HepG2 (cell line): Measurements from ENCODE around the gene CSTF1. TPM values are rescaled to one million over a fixed set of nuclear protein-coding genes. Genes with fewer than 3 reads are reported as not detected.

Source experiments
- DNMT1 ChIP-seq: sonication (generic); formaldehyde crosslinking; IDR thresholded peaks from 2 replicates; pipeline ENCODE4 v1.5.1; 2020; ENCODE audit warnings: mild to moderate bottlenecking, missing genetic modification reagents
- ESRRA ChIP-seq: sonication (generic); formaldehyde crosslinking; IDR thresholded peaks from 2 replicates; pipeline ENCODE4 v1.5.1; 2020; ENCODE audit warnings: mild to moderate bottlenecking, low read depth, missing genetic modification reagents
- FOXK2 ChIP-seq: fragments of 450-650 bp; IDR thresholded peaks from 2 replicates; pipeline ENCODE4 v1.6.1; 2016
- HNRNPLL ChIP-seq: fragments of 200-400 bp; formaldehyde crosslinking; IDR thresholded peaks from 2 replicates; pipeline ENCODE4 v1.6.1; 2017; ENCODE audit warnings: mild to moderate bottlenecking, low read depth, low read length; ENCODE audit not compliant: poor library complexity, severe bottlenecking
- IRF1 ChIP-seq: sonication (generic); formaldehyde crosslinking; IDR thresholded peaks from 2 replicates; pipeline ENCODE4 v1.4.0; 2020; ENCODE audit warnings: low read depth, mild to moderate bottlenecking, missing genetic modification reagents
- MNT ChIP-seq: fragments of 450-650 bp; IDR thresholded peaks from 2 replicates; pipeline ENCODE4 v1.6.1; 2016
- PLRG1 ChIP-seq: fragments of 450-650 bp; conservative IDR thresholded peaks from 2 replicates; pipeline ENCODE4 v1.6.1; 2016
- RBFOX2 ChIP-seq: fragments of 200-400 bp; formaldehyde crosslinking; IDR thresholded peaks from 2 replicates; pipeline ENCODE4 v1.6.1; 2017; ENCODE audit warnings: low read depth, mild to moderate bottlenecking, low read length
- STAG1 ChIP-seq: sonication (generic); formaldehyde crosslinking; IDR thresholded peaks from 2 replicates; pipeline ENCODE4 v1.4.0; 2020; ENCODE audit warnings: missing genetic modification reagents
- ZBTB7A ChIP-seq: sonication (generic); formaldehyde crosslinking; IDR thresholded peaks from 2 replicates; pipeline ENCODE4 v1.8.0; 2022; ENCODE audit warnings: mild to moderate bottlenecking, missing genetic modification reagents
- ZFP82 ChIP-seq: sonication (generic); formaldehyde crosslinking; IDR thresholded peaks from 2 replicates; pipeline ENCODE4 v1.5.1; 2020; ENCODE audit warnings: mild to moderate bottlenecking, missing genetic modification reagents, borderline replicate concordance
- ZHX1 ChIP-seq: sonication (generic); formaldehyde crosslinking; IDR thresholded peaks from 2 replicates; pipeline ENCODE4 v1.8.1; 2022; ENCODE audit warnings: low read depth, mild to moderate bottlenecking, missing genetic modification reagents
- ZNF256 ChIP-seq: sonication (generic); formaldehyde crosslinking; conservative IDR thresholded peaks from 2 replicates; pipeline ENCODE4 v1.4.0; 2020; ENCODE audit warnings: missing genetic modification reagents
- ZNF282 ChIP-seq: fragments of 450-650 bp; IDR thresholded peaks from 2 replicates; pipeline ENCODE4 v1.6.1; 2018; ENCODE audit not compliant: partially characterized antibody
- ZNF407 ChIP-seq: sonication (generic); formaldehyde crosslinking; IDR thresholded peaks from one replicate; pipeline ENCODE4 v1.5.1; 2020; ENCODE audit warnings: mild to moderate bottlenecking, missing genetic modification reagents; ENCODE audit errors: not compliant biosample characterization
- ZNF614 ChIP-seq: IDR thresholded peaks from 2 replicates; pipeline ENCODE4 v1.6.1; 2018; ENCODE audit warnings: missing biosample characterization, missing genetic modification reagents, inconsistent platforms, borderline replicate concordance
- polyA plus RNA-seq, 8 experiments: library from polyadenylated mRNA; depleted of rRNA in 3 of 8; stranded (reverse) in 7 of 8; unstranded in 1 of 8; fragments of >200 nt; fragmentation: Illumina TruSeq in 4 of 8; extraction: Trizol in 4 of 8; gene quantifications; 2 replicates each; pipeline versions ENCODE4 v1.2.1 to v1.2.3, GENCODE V29; 2011 to 2016; ENCODE audit warnings: low read depth in 4 of 8, missing spikeins in 1 of 8, mixed read lengths in 1 of 8; ENCODE audit not compliant: insufficient read depth in 1 of 8
- total RNA-seq, 5 experiments: library from RNA; depleted of rRNA; stranded (reverse); fragments of >200 nt; fragmentation: Illumina TruSeq; extraction: Trizol; gene quantifications; 2 replicates each; pipeline ENCODE4 v1.2.3, GENCODE V29; 2016; ENCODE audit warnings: low read depth in 1 of 5

CSTF1 gene
- total and polyA plus RNA-seq, 2 of the 13 experiments (the other 11 are each of a cell fraction or from before 2014, with no cell fraction given) = 70.9 to 100 TPM

- TF ChIP-seq ZNF407 (CRISPR knock-in tag) (peak; percentile 80), ESRRA (CRISPR knock-in tag) (peak; percentile 38), RBFOX2 (no peak), FOXK2 (0 out of 2 replicates have a peak, but pooled peaks have one; percentile 9), ZBTB7A (no peak), ZHX1 (CRISPR knock-in tag) (no peak), MNT (no peak), HNRNPLL (no peak), PLRG1 (no peak), IRF1 (CRISPR knock-in tag) (no peak), ZNF256 (CRISPR knock-in tag) (no peak), ZNF614 (CRISPR knock-in tag) (0 out of 2 replicates have a peak, but pooled peaks have one; percentile 25), DNMT1 (CRISPR knock-in tag) (no peak), STAG1 (CRISPR knock-in tag) (no peak), ZNF282 (no peak), ZFP82 (CRISPR knock-in tag) (no peak)
Measured at GRCh38 chr20:56360133-56360907, 32.1 kb upstream of the CSTF1 start (continued).
